MM.1S (cell line): ENCODE measurements around the gene CRNKL1.

Experiments
- DNase-seq: peaks from one replicate; pipeline ENCODE4 v3.0.0-alpha.2; 2015
- H2AFZ ChIP-seq: fragments of 300-600 bp; sonication (generic); 2 replicates; pipeline ENCODE4 v1.6.0; 2016; ENCODE audit warnings: antibody characterized with exemption, low read length
- H3F3A ChIP-seq: fragments of 300-600 bp; sonication (generic); 2 replicates; pipeline ENCODE4 v1.6.1; 2016; ENCODE audit warnings: mild to moderate bottlenecking, antibody characterized with exemption, low read length, moderate library complexity, mixed read lengths; ENCODE audit not compliant: insufficient read depth
- H3K27ac ChIP-seq: fragments of 300-600 bp; sonication (generic); 2 replicates; pipeline ENCODE4 v1.5.1; 2016; ENCODE audit warnings: mild to moderate bottlenecking, low read length
- H3K27me3 ChIP-seq: fragments of 300-600 bp; sonication (generic); replicated peaks from 2 replicates; pipeline ENCODE4 v1.6.0; 2016; ENCODE audit warnings: low read length; ENCODE audit not compliant: insufficient read depth
- H3K36me3 ChIP-seq: fragments of 300-600 bp; sonication (generic); replicated peaks from 2 replicates; pipeline ENCODE4 v1.6.1; 2016; ENCODE audit warnings: mild to moderate bottlenecking, low read length, mixed read lengths; ENCODE audit not compliant: insufficient read depth
- H3K4me1 ChIP-seq: fragments of 300-600 bp; sonication (generic); 2 replicates; pipeline ENCODE4 v1.6.1; 2016; ENCODE audit warnings: low read length, mixed read lengths
- H3K4me2 ChIP-seq: fragments of 300-600 bp; sonication (generic); 2 replicates; pipeline ENCODE4 v1.6.0; 2016; ENCODE audit warnings: low read depth, low read length
- H3K4me3 ChIP-seq: fragments of 300-600 bp; sonication (generic); 2 replicates; pipeline ENCODE4 v1.5.1; 2016; ENCODE audit warnings: low read length, mixed read lengths
- H3K79me2 ChIP-seq: fragments of 300-600 bp; sonication (generic); 2 replicates; pipeline ENCODE4 v1.6.1; 2016; ENCODE audit warnings: mixed run types, low read length, mixed read lengths
- H3K9ac ChIP-seq: fragments of 300-600 bp; sonication (generic); 2 replicates; pipeline ENCODE4 v1.6.1; 2016; ENCODE audit warnings: low read length, mixed read lengths
- H3K9me2 ChIP-seq: fragments of 300-600 bp; sonication (generic); replicated peaks from 2 replicates; pipeline ENCODE4 v1.6.1; 2016; ENCODE audit warnings: mild to moderate bottlenecking, low read length, mixed read lengths; ENCODE audit not compliant: insufficient read depth
- H3K9me3 ChIP-seq: fragments of 300-600 bp; sonication (generic); replicated peaks from 2 replicates; pipeline ENCODE4 v1.6.1; 2016; ENCODE audit warnings: mild to moderate bottlenecking, low read length, mixed read lengths; ENCODE audit not compliant: insufficient read depth
- H4K20me1 ChIP-seq: fragments of 300-600 bp; sonication (generic); 2 replicates; pipeline ENCODE4 v1.6.1; 2016; ENCODE audit warnings: mild to moderate bottlenecking, low read length, moderate library complexity, mixed read lengths; ENCODE audit not compliant: insufficient read depth
- EZH2 ChIP-seq: fragments of 300-600 bp; sonication (generic); optimal IDR thresholded peaks from 2 replicates; pipeline ENCODE3; 2017; ENCODE audit warnings: low read depth, mild to moderate bottlenecking, antibody characterized with exemption, low read length, mixed read lengths
- EZH2phosphoT487 ChIP-seq: fragments of 300-600 bp; sonication (generic); IDR thresholded peaks from 2 replicates; pipeline ENCODE4 v1.6.1; 2018; ENCODE audit warnings: antibody characterized with exemption, low read length
- TF ChIP-seq, protein P1 (sequence below): fragments of 300-600 bp; sonication (generic); IDR thresholded peaks from 2 replicates; pipeline ENCODE4 v1.5.1; 2016; ENCODE audit warnings: antibody characterized with exemption, low read length, mixed read lengths

CRNKL1 gene

DNA sequence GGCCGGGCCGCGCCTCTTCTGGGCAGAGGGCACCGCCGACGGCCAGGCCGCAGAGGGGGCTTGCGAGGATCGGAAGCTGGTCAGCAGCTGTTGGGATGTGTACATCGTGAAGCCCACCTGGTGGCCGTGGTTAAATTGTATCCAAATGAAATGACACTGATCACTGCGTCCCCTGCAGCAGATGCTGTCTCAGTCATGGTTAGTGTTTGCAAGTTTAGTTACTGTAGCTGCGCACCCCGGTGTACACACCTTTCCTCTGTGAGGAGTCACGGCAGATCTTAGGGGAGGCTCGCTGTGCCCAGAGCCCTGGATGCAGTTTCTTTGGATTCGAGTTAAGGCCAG is 34.5 kb downstream of the CRNKL1 start:
- DNase-seq: peak; percentile 14
- Histone ChIP-seq H3K4me1 (peaks cover 43% of the 10 kb centered on the region), H3K9ac (peak overlapping the region; percentile 86), H4K20me1 (0 out of 2 replicates have a peak, but pooled peaks cover 5% of the 10 kb centered on the region), H3K36me3 (no peaks in the 10 kb centered on the region), H3K27me3 (no peaks in the 10 kb centered on the region), H2AFZ (peak overlapping the region; percentile 75), H3K9me3 (no peaks in the 10 kb centered on the region), H3K4me2 (peak overlapping the region; percentile 68), H3F3A (peaks cover 19% of the 10 kb centered on the region), H3K27ac (peak overlapping the region; percentile 43; the same call in 1 of the 2 replicates), H3K4me3 (peak overlapping the region; percentile 83), H3K79me2 (peaks cover 53% of the 10 kb centered on the region), H3K9me2 (no peaks in the 10 kb centered on the region)
- TF ChIP-seq EZH2phosphoT487 (no peak), EZH2 (no peak)
- TF ChIP-seq, protein P1, sequence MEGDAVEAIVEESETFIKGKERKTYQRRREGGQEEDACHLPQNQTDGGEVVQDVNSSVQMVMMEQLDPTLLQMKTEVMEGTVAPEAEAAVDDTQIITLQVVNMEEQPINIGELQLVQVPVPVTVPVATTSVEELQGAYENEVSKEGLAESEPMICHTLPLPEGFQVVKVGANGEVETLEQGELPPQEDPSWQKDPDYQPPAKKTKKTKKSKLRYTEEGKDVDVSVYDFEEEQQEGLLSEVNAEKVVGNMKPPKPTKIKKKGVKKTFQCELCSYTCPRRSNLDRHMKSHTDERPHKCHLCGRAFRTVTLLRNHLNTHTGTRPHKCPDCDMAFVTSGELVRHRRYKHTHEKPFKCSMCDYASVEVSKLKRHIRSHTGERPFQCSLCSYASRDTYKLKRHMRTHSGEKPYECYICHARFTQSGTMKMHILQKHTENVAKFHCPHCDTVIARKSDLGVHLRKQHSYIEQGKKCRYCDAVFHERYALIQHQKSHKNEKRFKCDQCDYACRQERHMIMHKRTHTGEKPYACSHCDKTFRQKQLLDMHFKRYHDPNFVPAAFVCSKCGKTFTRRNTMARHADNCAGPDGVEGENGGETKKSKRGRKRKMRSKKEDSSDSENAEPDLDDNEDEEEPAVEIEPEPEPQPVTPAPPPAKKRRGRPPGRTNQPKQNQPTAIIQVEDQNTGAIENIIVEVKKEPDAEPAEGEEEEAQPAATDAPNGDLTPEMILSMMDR: no peak

DNA sequence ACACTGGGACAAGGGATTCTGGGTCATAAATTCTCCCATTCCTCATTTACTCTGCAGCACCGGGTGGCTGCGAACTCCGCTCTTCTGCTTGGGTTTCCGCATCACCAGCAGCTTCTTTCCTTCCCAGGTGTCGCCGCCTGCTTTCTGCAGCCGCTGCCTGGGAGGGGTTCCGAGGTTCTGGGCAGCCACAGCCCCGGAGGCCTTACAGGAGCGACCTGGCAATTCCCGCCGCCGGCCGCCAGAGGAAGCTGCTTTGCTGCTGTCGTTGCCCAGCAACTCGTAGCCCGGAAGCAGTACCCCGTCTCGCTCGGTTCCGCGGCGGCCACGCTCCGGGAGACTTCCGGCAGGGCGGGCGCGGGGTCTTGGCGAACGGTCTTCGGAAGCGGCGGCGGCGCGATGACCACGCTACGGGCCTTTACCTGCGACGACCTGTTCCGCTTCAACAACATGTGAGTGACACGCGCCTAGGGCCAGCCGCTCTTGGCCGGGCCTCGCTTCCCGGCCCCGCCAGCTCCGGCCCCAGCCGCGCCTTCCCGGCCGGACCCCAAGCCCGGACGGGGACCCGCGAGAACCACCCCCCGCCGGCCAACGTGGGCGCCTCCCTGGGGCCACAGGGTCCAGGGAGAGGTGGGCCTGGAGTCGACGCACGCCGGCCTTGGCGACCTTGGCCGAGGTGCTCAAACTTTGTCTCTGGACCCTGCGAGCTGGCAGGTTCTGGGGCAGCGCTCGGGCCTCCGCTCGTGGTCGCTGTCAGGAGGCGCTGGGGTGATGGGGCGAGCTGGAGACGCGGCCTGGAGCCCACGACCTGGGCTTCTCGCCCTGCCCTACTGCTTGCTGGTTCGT is 35.0 kb downstream of the CRNKL1 start, which contains the start of gene NAA20:
TSS of gene NAA20 (plus strand) at position 362 of the 843 bp plus-strand sequence. CDS start at position 397, 35 bp downstream.
- H3K9me2 ChIP-seq: no peaks in the 10 kb centered on the region
- no peaks in the 10 kb centered on the region for H3K36me3 ChIP-seq
- peak within 1 kb of the TSS; percentile 83 for H3K4me3 ChIP-seq
- DNase-seq: peak; percentile 95
- TF ChIP-seq EZH2: no peak
- TF ChIP-seq, protein P1: peak; percentile 57
- H3K9me3 ChIP-seq: no peaks in the 10 kb centered on the region
- peak within 1 kb of the TSS; percentile 86 for H3K9ac ChIP-seq
- peaks cover 13% of the 10 kb centered on the region for H3F3A ChIP-seq
- peak within 1 kb of the TSS; percentile 43; the same call in 1 of the 2 replicates for H3K27ac ChIP-seq
- H3K79me2 ChIP-seq: peaks cover 50% of the 10 kb centered on the region
- no peaks in the 10 kb centered on the region for H3K27me3 ChIP-seq
- H3K4me1 ChIP-seq: peaks cover 39% of the 10 kb centered on the region
- peak within 1 kb of the TSS; percentile 75 for H2AFZ ChIP-seq
- peak within 1 kb of the TSS; percentile 68 for H3K4me2 ChIP-seq
- H4K20me1 ChIP-seq: 0 out of 2 replicates have a peak, but pooled peaks cover 5% of the 10 kb centered on the region

DNA sequence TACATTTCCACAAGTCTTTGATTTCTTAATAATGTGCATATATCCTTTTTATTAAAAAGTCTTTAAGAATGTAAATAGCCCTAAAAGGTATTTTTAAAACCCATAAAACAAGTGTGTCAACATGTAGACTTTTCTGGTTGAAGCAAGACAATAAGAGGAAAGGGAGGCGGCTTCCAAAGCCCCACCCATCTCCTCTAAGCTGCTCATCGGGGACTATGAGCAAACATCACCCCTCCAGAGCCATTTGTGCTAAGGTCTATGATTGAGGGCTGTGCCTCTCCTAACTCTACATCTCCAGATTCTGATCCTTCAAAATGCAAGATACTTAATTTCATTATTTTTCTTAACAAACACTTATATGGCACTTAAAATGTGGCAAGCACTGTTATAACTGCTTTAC is 37.6 kb downstream of the CRNKL1 start:
- peaks cover 25% of the 10 kb centered on the region for H3K79me2 ChIP-seq
- H3K27me3 ChIP-seq: no peaks in the 10 kb centered on the region
- H2AFZ ChIP-seq: no peak overlapping the region
- H3F3A ChIP-seq: no peaks in the 10 kb centered on the region
- no peak for DNase-seq
- no peaks in the 10 kb centered on the region for H3K36me3 ChIP-seq
- H3K27ac ChIP-seq: no peak overlapping the region
- peaks cover 16% of the 10 kb centered on the region for H3K4me1 ChIP-seq
- H3K4me2 ChIP-seq: no peak overlapping the region
- no peaks in the 10 kb centered on the region for H4K20me1 ChIP-seq
- no peak overlapping the region for H3K4me3 ChIP-seq
- TF ChIP-seq, protein P1: no peak
- TF ChIP-seq EZH2: no peak
- no peak for TF ChIP-seq EZH2phosphoT487
- no peaks in the 10 kb centered on the region for H3K9me2 ChIP-seq
- no peak overlapping the region for H3K9ac ChIP-seq
- no peaks in the 10 kb centered on the region for H3K9me3 ChIP-seq
